ENCODE data around the gene CES1.
"Not testable (repeated sequence)": the region's sequence is repeated elsewhere in the genome, so short reads cannot be mapped to it uniquely, and the experiment has no call there.

The CES1 gene

DNA sequence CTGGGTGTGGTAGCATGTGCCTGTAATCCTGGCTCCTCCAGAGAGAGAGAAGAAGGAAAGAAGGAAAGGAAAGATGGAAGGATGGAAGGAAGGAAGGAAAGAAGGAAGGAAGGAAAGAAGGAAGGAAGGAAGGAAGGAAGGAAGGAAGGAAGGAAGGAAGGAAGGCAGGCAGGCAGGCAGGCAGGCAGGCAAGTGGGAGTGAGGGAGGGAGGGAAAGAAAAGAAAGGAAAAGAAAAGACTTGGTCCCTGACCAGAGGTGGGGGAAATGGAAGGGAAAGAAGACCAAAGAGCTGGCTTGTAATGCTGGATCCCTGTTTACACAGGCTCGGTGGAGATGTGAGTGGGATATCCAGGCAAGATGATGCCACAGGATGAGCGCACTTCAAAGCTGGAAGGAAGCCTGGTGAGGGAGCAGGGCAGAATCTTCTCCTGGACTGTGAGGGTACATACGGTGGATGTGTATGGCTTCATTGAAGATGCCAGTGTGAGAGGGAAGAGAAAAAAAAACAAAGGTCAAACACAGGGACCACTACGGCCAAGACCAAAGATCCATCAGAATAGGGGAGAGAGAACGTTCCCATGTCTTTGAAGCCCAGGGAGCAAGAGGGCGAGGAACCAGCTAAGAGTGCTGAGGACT, 2.1 kb downstream of the CES1 start:
- DNase-seq: no peak

DNA sequence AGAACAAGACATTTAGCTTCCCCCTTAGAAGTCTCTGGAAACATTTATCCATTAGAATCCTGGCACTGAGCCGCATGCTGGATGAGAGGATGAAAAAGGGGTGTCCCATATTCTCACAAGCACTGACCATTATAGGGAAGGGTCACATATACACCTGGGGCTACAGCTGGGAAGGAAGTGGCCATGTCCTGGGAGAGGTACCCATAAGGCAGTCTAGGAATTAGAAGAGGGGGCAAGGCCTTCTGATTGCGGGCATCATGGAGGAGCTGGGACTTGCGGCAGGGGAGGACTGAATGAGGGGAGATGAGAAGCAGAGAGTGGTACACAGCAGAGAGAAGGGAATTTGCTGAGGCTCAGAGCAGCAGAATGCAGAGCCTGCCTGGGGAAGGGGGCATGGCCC, 3.7 kb downstream of the CES1 start:
- not testable (repeated sequence) for DNase-seq

GRCh38 chr16:55828680-55829079, 4.2 kb downstream of the CES1 start:
- no peak for DNase-seq

DNA sequence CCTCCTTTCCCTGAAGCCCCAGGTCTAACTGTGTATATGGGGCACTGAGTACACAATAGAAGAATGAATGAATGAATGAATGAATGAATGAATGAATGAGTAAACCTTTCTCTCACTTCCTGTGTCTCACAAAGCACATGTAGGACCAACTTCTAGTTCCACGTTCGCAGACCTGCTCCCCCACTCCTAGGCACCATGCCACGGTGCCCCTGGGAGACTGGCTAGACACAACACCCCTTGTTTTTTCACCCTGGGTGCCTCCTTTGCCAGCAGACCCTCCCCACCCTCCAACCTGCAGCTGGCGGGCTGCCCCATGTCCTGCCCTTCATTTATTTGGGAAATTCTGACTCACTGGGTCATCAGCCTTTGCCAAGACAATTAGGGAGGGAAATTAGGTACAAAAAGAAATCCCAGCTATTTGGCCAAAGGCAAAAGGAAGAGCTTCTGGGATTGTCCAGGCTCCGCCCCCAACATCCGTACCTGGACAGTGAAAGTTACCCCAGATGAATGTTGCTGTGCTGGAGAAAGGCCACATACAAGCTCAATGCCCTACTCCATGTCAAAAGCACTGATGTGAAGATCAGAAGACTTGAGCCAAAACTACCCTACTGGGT, 7.7 kb downstream of the CES1 start:
- no peak for DNase-seq

DNA sequence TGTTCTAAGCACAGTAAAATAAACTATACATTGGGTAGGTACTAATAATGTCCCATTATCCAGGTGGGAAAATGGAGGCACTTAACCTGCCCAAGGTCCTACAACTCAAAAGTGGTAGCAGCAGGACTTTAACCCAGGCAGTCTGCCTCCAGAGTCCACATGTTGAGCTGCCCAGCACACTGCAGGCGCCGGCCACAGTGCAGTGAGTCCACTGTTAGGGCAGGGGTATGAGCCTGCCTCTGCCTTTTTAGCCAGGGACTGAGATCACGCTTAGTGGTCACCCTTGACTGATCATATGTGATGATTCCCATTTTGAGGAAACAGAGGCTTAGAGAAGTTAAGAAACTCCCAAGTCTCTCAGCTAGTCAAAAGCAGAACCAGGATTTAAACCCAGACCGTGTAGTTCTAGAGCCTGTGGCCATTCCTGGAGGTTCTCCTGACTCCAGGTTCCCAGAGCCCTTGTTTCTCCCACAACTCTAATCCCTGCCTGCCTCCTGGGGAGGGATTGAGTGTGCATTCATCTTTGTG, 8.4 kb downstream of the CES1 start:
- no peak for DNase-seq

- no peak for DNase-seq
These were observed 10.6 kb downstream of the CES1 start for GRCh38 chr16:55822280-55822810.

DNA sequence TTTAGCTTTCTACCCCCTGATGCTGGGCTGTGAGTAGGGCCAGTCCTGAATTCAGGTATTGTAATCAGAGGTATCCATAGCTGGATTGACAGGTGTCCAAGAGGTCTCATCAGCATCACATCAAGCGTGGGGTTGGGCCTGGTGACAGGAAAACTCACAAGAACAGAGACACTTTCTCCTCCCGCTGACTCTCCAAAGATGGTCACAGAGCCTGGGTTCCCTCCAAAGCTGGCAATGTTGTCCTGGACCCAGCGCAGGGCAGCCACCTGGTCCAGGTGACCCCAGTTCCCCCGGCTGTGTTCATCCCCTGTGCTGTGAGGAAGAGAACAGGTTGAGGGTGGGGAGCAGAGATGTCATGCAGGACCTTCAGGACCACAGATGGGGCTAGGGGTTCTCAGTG, 11.7 kb downstream of the CES1 start:
- no peak for DNase-seq

DNA sequence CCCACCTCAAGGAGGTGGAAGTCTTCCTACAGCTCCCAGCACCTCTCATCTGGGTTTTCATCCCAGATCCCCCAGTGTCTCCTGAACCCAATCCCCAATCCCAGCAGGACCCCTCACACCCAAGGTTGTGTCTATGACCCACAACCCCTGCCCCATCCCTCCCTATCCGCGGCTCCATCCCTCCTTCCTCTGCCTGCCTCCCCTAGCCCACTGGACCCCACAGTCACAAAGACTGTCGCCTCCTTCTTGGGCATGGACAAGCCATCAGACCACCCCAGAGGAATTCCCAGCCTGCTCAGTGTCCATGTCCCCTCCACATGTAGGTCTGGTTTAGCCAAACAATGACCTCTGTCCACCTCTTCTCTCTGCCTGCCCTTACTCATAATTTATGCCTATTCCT, 12.3 kb downstream of the CES1 start:
- DNase-seq: no peak

- no peak for DNase-seq
These were observed 15.5 kb downstream of the CES1 start for GRCh38 chr16:55817236-55817912.

DNA sequence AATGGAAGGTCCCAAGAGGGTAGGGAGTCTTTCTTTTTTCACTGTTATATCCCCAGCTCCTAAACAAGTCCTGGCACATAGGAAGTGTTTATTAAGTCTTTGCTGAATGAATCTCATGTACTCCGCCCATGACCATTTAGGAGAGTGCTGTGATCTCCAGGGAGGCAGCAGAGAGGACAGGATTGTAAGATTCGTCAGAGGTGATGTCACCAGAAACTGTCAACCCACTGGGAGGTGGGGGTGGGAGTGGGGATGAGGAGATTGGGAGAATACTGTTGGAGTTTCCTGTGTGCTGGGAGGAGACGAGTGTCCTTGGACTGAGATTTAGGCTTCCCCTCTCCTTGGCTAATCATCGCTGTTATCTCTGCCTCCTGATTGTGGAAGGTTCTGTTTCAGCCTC, 16.7 kb downstream of the CES1 start:
- not testable (repeated sequence) for DNase-seq

DNA sequence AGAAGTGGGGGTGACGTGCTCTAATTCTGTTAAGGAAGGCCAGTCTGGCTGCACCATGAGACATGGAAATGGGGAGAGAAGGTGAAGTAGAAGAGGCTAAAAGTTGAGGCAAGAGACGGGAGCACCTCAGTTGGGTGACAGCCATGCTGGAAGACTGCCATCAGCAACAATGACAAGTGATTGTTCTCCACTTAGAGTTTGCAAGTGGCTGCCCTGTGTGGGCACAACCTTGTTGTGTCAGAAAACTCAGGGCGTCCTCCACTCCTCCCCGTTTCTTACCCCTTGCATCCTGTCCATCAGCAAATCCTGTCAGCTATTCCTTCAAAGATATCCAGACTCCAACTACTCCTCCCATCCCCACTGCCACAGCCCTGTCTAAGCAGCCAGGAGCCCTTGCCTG, 17.6 kb downstream of the CES1 start:
- no peak for DNase-seq

DNA sequence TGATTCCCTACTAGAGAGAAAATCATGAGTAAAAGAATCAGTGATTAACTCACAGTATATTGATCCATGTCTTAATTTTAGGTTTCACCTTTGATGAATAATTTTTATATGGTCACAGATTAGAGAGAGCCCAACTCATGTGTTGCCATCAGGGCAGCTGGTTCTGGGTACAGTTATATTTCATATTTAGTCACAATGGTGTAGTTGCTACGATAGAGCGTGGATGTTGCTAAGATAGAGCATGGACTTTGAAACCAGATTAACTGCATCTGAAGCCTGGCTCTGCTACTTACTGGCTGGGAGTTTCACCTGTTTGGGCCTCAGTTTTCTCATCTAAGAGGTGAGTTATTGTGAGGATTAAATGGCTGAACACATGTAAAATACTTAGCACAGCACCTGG, 18.7 kb downstream of the CES1 start:
- DNase-seq: not testable (repeated sequence)

DNA sequence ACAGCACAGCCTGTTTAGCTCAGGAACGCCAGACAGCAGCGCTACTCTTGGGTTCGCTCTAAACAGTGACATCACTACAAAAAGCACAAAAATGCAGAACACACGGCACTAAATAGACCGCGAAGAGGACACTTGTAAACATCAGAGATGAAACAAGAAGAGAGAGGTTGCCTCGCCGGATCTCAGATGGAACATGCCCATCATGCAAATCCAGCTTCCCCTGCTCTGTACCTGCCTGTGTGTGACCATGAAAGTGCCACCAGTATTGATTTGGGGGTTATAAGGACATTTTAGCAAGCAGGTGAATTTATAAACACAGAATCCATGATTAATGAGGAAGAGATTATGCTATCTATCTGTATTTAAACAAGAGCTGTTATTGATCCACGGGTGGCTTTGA, 19.2 kb downstream of the CES1 start:
- not testable (repeated sequence) for DNase-seq

DNA sequence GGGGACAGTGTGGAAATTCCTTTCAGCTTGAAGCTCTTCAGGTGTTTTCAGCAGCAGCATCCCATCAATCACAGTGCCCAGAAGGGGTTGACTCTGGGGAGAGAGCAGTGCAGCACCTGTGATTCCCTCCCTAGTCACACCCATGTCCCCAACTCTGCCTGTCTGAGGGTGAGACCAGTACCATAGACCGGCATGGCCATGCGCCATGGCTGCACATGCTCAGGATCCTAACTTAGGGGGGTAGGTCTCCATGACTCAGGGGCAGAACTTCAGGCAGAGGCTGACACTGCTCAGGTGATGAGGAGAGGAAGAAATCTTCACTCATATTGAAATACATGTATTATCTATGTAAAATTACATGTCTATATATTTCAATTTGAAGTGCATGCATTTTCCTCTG, 19.9 kb downstream of the CES1 start:
- DNase-seq: no peak

DNA sequence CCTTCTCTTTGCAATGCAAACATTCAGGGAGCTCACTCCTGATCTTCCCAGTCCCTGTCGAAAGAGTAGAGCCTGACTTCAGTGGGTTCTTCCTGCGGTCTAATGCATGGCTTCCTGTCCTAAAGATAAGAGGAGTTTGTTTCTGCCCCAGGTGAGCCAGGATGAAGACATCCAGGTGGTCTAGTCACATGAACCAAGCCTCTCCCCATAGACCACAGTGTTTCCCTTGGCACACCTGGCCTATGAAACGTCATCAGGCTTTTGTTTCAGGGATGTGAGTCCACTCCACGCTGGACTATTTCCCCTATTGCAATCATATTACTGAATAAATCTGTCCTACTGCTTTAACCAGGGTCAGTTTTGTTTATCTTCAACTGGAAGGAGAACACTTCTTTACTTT, 21.1 kb downstream of the CES1 start:
- no peak for DNase-seq

DNA sequence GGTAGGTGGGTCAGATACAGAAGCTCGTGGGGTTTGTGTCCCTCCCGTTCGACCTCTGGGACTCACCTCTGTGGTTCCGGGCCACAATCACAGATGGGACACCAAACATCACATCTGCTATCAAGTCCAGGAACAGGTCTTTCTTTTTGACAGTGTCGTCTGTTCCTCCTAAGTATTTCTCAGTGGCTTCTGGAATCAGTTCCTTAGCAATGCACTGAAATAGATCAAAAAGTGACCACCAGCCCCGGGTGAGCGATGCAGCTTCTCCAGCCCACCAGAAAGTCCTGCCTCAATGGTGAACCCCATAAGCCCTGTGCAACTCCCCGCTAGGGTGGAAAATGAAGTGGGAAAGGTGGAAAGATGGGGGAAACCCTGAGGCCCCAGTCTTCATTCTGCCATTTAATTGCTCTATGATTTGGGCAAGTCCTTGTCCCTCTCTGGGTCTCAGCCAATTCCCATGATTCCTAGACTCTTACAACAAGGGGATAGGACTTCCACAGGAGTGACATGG, 22.4 kb downstream of the CES1 start:
- no peak for DNase-seq

- no peak for DNase-seq
These were observed 23.0 kb downstream of the CES1 start for GRCh38 chr16:55809851-55810250.

GRCh38 chr16:55809386-55809785, 23.5 kb downstream of the CES1 start:
- no peak for DNase-seq

GRCh38 chr16:55808286-55808685, 24.6 kb downstream of the CES1 start:
- DNase-seq: not testable (repeated sequence)

GRCh38 chr16:55805104-55805503, 27.8 kb downstream of the CES1 start:
- not testable (repeated sequence) for DNase-seq

DNA sequence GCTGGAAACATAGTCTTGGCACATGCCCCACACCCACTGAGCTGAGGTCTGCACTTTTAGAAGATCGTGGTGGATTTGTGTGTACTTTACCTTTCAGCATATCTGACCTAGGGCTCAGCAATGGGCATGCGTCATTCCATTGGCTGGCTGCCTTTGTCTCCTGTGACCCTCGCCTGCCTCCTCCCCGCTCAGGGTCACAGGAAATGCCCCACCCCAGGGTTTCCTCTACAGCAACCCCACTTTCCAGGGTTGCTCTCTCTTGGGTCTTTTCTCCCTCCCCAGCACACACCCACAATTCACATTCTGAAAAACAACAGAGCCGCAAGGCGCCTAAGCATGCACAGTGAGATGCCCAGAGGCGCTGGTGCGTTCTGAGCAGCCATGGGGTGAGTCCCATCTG, 29.2 kb downstream of the CES1 start:
- not testable (repeated sequence) for DNase-seq

DNA sequence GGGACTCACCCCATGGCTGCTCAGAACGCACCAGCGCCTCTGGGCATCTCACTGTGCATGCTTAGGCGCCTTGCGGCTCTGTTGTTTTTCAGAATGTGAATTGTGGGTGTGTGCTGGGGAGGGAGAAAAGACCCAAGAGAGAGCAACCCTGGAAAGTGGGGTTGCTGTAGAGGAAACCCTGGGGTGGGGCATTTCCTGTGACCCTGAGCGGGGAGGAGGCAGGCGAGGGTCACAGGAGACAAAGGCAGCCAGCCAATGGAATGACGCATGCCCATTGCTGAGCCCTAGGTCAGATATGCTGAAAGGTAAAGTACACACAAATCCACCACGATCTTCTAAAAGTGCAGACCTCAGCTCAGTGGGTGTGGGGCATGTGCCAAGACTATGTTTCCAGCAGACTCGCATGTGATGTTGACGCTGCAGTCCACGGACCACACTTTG, 39.9 kb downstream of the CES1 start:
- not testable (repeated sequence) for DNase-seq

DNA sequence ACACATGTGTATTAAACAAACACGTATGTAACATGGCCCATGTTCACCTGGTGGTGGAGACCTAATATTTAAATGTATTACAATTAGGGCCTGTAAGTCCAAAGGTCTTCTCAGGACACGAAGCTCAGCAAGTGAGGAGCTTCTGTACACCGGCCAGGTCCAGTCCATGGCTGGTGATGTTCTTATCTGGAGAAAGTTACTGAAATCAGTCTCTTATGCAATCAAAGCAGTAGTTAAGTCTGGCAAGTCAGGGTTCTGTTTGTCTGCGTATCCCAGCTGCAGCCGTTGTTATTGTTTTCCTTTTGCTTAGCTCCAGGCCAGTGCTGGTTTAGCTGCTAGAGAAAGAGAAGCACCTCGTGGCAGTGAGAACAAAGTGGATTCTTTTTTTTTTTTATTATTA, 41.4 kb downstream of the CES1 start:
- not testable (repeated sequence) for DNase-seq

GRCh38 chr16:55790240-55790639, 42.7 kb downstream of the CES1 start:
- not testable (repeated sequence) for DNase-seq
